Mesendoderm (in vitro differentiated cells): ENCODE data around the gene SGMS1.

ENCODE experiments used
- DNase-seq: peaks from one replicate; pipeline ENCODE4 v3.0.0; 2013
- H2AK5ac ChIP-seq: 2 replicates; pipeline ENCODE4 v1.6.1; 2013; ENCODE audit warnings: low read length, inconsistent platforms
- H2BK120ac ChIP-seq: 2 replicates; pipeline ENCODE4 v1.6.1; 2013; ENCODE audit warnings: low read depth, mild to moderate bottlenecking, low read length, moderate library complexity, mixed read lengths
- H2BK15ac ChIP-seq: replicated peaks from 2 replicates; pipeline ENCODE4 v1.6.1; 2013; ENCODE audit warnings: low read depth, mild to moderate bottlenecking, moderate library complexity
- H2BK5ac ChIP-seq: 2 replicates; pipeline ENCODE4 v1.6.1; 2013; ENCODE audit warnings: low read length, inconsistent platforms
- H3K18ac ChIP-seq: 2 replicates; pipeline ENCODE4 v1.6.1; 2013; ENCODE audit warnings: mild to moderate bottlenecking, low read length, mixed read lengths
- H3K23ac ChIP-seq: one replicate; pipeline ENCODE4 v1.6.1; 2013; ENCODE audit warnings: low read length
- H3K27ac ChIP-seq: 2 replicates; pipeline ENCODE4 v1.5.1; 2013; ENCODE audit warnings: low read depth, mild to moderate bottlenecking, inconsistent platforms, low read length, moderate library complexity
- H3K27me3 ChIP-seq: 2 replicates; pipeline ENCODE4 v1.6.1; 2013; ENCODE audit warnings: low read length, control low read depth, mild to moderate bottlenecking, inconsistent platforms; ENCODE audit not compliant: insufficient read depth, poor library complexity
- H3K36me3 ChIP-seq: 2 replicates; pipeline ENCODE4 v1.6.1; 2013; ENCODE audit warnings: low read length, inconsistent platforms; ENCODE audit not compliant: control insufficient read depth, insufficient read depth
- H3K4ac ChIP-seq: one replicate; pipeline ENCODE4 v1.6.1; 2013; ENCODE audit warnings: low read depth, mild to moderate bottlenecking, low read length, moderate library complexity
- H3K4me1 ChIP-seq: 2 replicates; pipeline ENCODE4 v1.6.1; 2013; ENCODE audit warnings: low read depth, low read length, inconsistent platforms; ENCODE audit not compliant: control insufficient read depth
- H3K4me2 ChIP-seq: 2 replicates; pipeline ENCODE4 v1.6.1; 2013; ENCODE audit warnings: low read length
- H3K4me3 ChIP-seq: 2 replicates; pipeline ENCODE4 v1.5.1; 2013; ENCODE audit warnings: mild to moderate bottlenecking, low read length
- H3K56ac ChIP-seq: one replicate; pipeline ENCODE4 v1.6.1; 2013; ENCODE audit warnings: low read length
- H3K79me1 ChIP-seq: 2 replicates; pipeline ENCODE4 v1.6.1; 2013; ENCODE audit warnings: low read length, inconsistent platforms
- H3K79me2 ChIP-seq: 2 replicates; pipeline ENCODE4 v1.6.1; 2013; ENCODE audit warnings: mild to moderate bottlenecking, low read length; ENCODE audit not compliant: control insufficient read depth, insufficient read depth
- H3K9ac ChIP-seq: 2 replicates; pipeline ENCODE4 v1.6.1; 2013; ENCODE audit warnings: low read length, inconsistent platforms
- H4K5ac ChIP-seq: one replicate; pipeline ENCODE4 v1.6.1; 2013; ENCODE audit warnings: low read length
- H4K8ac ChIP-seq: one replicate; pipeline ENCODE4 v1.6.1; 2013; ENCODE audit warnings: low read depth, mild to moderate bottlenecking, control low read depth, low read length, moderate library complexity
- WGBS: extraction: QIAGEN DNeasy Blood & Tissue Kit; methylation state at CpG from one replicate; pipeline ENCODE4 v1.1.7; 2013; ENCODE audit warnings: low lambda C conversion rate, missing lambda C conversion rate; ENCODE audit not compliant: insufficient coverage; ENCODE audit errors: extremely low coverage; 5-methylcytosine and 5-hydroxymethylcytosine counted together

The SGMS1 gene

GRCh38 chr10:50582766-50583762 lies 40.7 kb downstream of the SGMS1 start:
- H3K4ac ChIP-seq = no peak overlapping the region
- no peak overlapping the region for H3K4me3 ChIP-seq
- no peak overlapping the region for H3K23ac ChIP-seq
- no peak overlapping the region for H2BK15ac ChIP-seq
- H3K27ac ChIP-seq = no peak overlapping the region
- no peaks in the 10 kb centered on the region for H3K79me1 ChIP-seq
- no peak overlapping the region for H2BK5ac ChIP-seq
- no peak overlapping the region for H2BK120ac ChIP-seq
- H3K18ac ChIP-seq = no peak overlapping the region
- no peak overlapping the region for H4K8ac ChIP-seq
- no peak overlapping the region for H3K56ac ChIP-seq
- H4K5ac ChIP-seq = no peak overlapping the region
- WGBS = no CpG with 5 or more reads among the region's 2 CpGs
- DNase-seq = peak; percentile 42
- no peak overlapping the region for H2AK5ac ChIP-seq
- no peak overlapping the region for H3K4me2 ChIP-seq
- H3K36me3 ChIP-seq = no peaks in the 10 kb centered on the region
- peaks cover 5% of the 10 kb centered on the region for H3K4me1 ChIP-seq
- H3K27me3 ChIP-seq = no peaks in the 10 kb centered on the region
- H3K79me2 ChIP-seq = no peaks in the 10 kb centered on the region
- H3K9ac ChIP-seq = no peak overlapping the region

- no peak overlapping the region for H3K4me3 ChIP-seq
- H3K56ac ChIP-seq = no peak overlapping the region
- H3K79me2 ChIP-seq = no peaks in the 10 kb centered on the region
- no peak overlapping the region for H3K9ac ChIP-seq
- H3K4me2 ChIP-seq = no peak overlapping the region
- no peak overlapping the region for H4K5ac ChIP-seq
- no peak overlapping the region for H3K18ac ChIP-seq
- no CpG with 5 or more reads among the region's 5 CpGs for WGBS
- H3K79me1 ChIP-seq = no peaks in the 10 kb centered on the region
- DNase-seq = no peak
- H3K4ac ChIP-seq = no peak overlapping the region
- no peak overlapping the region for H2BK5ac ChIP-seq
- no peak overlapping the region for H2BK15ac ChIP-seq
- H3K36me3 ChIP-seq = no peaks in the 10 kb centered on the region
- H3K27me3 ChIP-seq = no peaks in the 10 kb centered on the region
- H3K4me1 ChIP-seq = peaks cover 7% of the 10 kb centered on the region
- H4K8ac ChIP-seq = no peak overlapping the region
- no peak overlapping the region for H2BK120ac ChIP-seq
- H3K27ac ChIP-seq = no peak overlapping the region
- H3K23ac ChIP-seq = no peak overlapping the region
- H2AK5ac ChIP-seq = no peak overlapping the region
Observed at GRCh38 chr10:50582046-50582445, 41.7 kb downstream of the SGMS1 start.

GRCh38 chr10:50580262-50580891 lies 43.4 kb downstream of the SGMS1 start:
- Histone ChIP-seq H3K18ac (no peak overlapping the region), H3K9ac (no peak overlapping the region), H3K56ac (no peak overlapping the region), H3K79me2 (no peaks in the 10 kb centered on the region), H2BK5ac (no peak overlapping the region), H3K4me2 (no peak overlapping the region), H3K79me1 (peaks cover 1% of the 10 kb centered on the region), H2BK15ac (no peak overlapping the region), H4K5ac (no peak overlapping the region), H3K27ac (no peak overlapping the region), H2AK5ac (no peak overlapping the region), H3K36me3 (no peaks in the 10 kb centered on the region), H3K4me1 (peaks cover 7% of the 10 kb centered on the region), H3K27me3 (no peaks in the 10 kb centered on the region), H3K23ac (no peak overlapping the region), H2BK120ac (no peak overlapping the region), H3K4ac (no peak overlapping the region), H3K4me3 (no peak overlapping the region), H4K8ac (no peak overlapping the region)
- WGBS = 100% methylated on average over 1 of the region's 7 CpGs
- DNase-seq = no peak

GRCh38 chr10:50579491-50580261 lies 44.1 kb downstream of the SGMS1 start:
- no peak overlapping the region for H3K4me3 ChIP-seq
- no peak for DNase-seq
- no CpG with 5 or more reads among the region's 4 CpGs for WGBS

GRCh38 chr10:50578949-50579348 lies 44.8 kb downstream of the SGMS1 start:
- no peak overlapping the region for H2AK5ac ChIP-seq
- no peak overlapping the region for H3K9ac ChIP-seq
- H4K8ac ChIP-seq = no peak overlapping the region
- no peak overlapping the region for H3K23ac ChIP-seq
- peaks cover 1% of the 10 kb centered on the region for H3K79me1 ChIP-seq
- H3K36me3 ChIP-seq = no peaks in the 10 kb centered on the region
- H4K5ac ChIP-seq = no peak overlapping the region
- no peak overlapping the region for H3K18ac ChIP-seq
- peaks cover 7% of the 10 kb centered on the region for H3K4me1 ChIP-seq
- no peak overlapping the region for H3K56ac ChIP-seq
- H3K79me2 ChIP-seq = no peaks in the 10 kb centered on the region
- H3K4ac ChIP-seq = no peak overlapping the region
- H2BK15ac ChIP-seq = no peak overlapping the region
- no peak for DNase-seq
- H3K27me3 ChIP-seq = no peaks in the 10 kb centered on the region
- WGBS = no CpG with 5 or more reads among the region's 2 CpGs
- no peak overlapping the region for H2BK5ac ChIP-seq
- no peak overlapping the region for H3K27ac ChIP-seq
- H2BK120ac ChIP-seq = no peak overlapping the region
- no peak overlapping the region for H3K4me2 ChIP-seq
- no peak overlapping the region for H3K4me3 ChIP-seq

More at GRCh38 chr10:50579491-50580261, 44.1 kb downstream of the SGMS1 start:
- Histone ChIP-seq H4K5ac (no peak overlapping the region), H3K27me3 (no peaks in the 10 kb centered on the region), H4K8ac (no peak overlapping the region), H2BK120ac (no peak overlapping the region), H3K9ac (no peak overlapping the region), H2BK15ac (no peak overlapping the region), H2BK5ac (no peak overlapping the region), H3K18ac (no peak overlapping the region), H3K4me1 (peaks cover 7% of the 10 kb centered on the region), H3K79me2 (no peaks in the 10 kb centered on the region), H2AK5ac (no peak overlapping the region), H3K23ac (no peak overlapping the region), H3K4ac (no peak overlapping the region), H3K27ac (no peak overlapping the region), H3K36me3 (no peaks in the 10 kb centered on the region), H3K4me2 (no peak overlapping the region), H3K79me1 (peaks cover 1% of the 10 kb centered on the region), H3K56ac (no peak overlapping the region)
